Measurements from ENCODE around the gene TBCA. TPM values are rescaled to one million over a fixed set of nuclear protein-coding genes. Genes with fewer than 3 reads are reported as not detected.

Gene TBCA
- total RNA-seq, 1 experiment from 2014 or later: 330 TPM

DNA sequence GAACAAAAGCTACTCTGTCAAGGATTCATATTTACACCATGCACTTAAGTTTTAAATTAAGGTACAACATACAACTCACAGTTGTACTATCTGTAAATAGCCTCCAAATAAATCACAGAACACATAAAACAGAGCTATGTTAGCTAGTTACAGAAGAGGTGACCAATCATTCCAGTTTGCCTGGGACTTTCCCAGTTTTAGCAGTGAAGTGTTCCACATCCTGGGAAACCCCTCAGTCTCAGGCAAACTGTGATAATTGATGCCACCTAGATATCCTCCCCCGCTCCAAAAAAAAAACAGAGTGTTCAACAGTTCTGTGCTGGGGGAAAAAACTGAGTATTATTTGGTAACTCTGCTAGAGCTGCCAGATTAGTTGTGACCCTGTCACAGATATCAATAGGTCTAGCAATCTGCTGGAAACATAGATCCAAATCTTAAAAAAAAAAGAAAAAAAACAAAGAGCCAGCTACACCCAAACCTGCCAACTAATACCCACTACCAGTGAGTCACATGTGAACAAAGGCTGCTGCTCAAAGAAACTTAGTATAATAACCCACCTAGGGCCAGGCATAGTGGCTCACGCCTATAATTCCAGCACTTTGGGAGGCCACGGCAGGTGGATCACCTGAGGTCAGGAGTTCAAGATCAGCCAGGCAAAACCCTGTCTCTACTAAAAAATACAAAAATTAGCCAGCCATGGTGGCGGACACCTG lies 5.7 kb downstream of the TBCA start:
- Histone ChIP-seq H3K9me3 (ENCODE audit: control insufficient read depth, low read depth, low read length) (no peaks in the 10 kb centered on the region), H2BK12ac (ENCODE audit: insufficient read length, low read depth, low read length) (no peak overlapping the region), H3K79me2 (ENCODE audit: insufficient read depth, low read length) (peaks cover 62% of the 10 kb centered on the region; the same call in 1 of the 2 replicates), H3K4ac (ENCODE audit: low read depth, low read length) (no peak overlapping the region), H3K9ac (ENCODE audit: extremely low read depth, insufficient read length, low read length) (no peak overlapping the region), H2BK15ac (ENCODE audit: low read depth, low read length) (no peak overlapping the region), H3K27ac (ENCODE audit: insufficient read length, low read depth, low read length) (no peak overlapping the region), H4K20me1 (ENCODE audit: control insufficient read depth, insufficient read depth, insufficient read length) (no peaks in the 10 kb centered on the region), H3K18ac (ENCODE audit: insufficient read length, low read depth, low read length) (no peak overlapping the region), H3K23ac (ENCODE audit: insufficient read length, low read depth, low read length) (no peak overlapping the region), H3T11ph (ENCODE audit: low read length) (no peak overlapping the region), H3K27me3 (ENCODE audit: insufficient read depth, low read length) (peaks cover 2% of the 10 kb centered on the region; the same call in 1 of the 2 replicates), H3K79me1 (ENCODE audit: insufficient read depth, low read depth, low read length, poor library complexity, severe bottlenecking) (peaks cover 3% of the 10 kb centered on the region), H2AFZ (ENCODE audit: low read length) (no peak overlapping the region), H3K14ac (ENCODE audit: insufficient read depth, low read length) (no peak overlapping the region), H2BK120ac (ENCODE audit: low read depth, low read length, poor library complexity, severe bottlenecking) (no peak overlapping the region), H4K91ac (ENCODE audit: insufficient read length, low read depth, low read length) (no peak overlapping the region), H3K4me1 (ENCODE audit: insufficient read depth, low read length) (peaks cover 8% of the 10 kb centered on the region; the same call in 1 of the 2 replicates), H2AK5ac (ENCODE audit: insufficient read length, low read length) (no peak overlapping the region), H2BK5ac (ENCODE audit: insufficient read length, low read length) (no peak overlapping the region), H4K5ac (ENCODE audit: insufficient read length, low read depth, low read length) (no peak overlapping the region), H3K4me2 (ENCODE audit: insufficient read depth, insufficient read length, low read length) (no peak overlapping the region), H3K56ac (ENCODE audit: insufficient read length, low read depth, low read length) (no peak overlapping the region), H4K8ac (replicated peaks; ENCODE audit: insufficient read length, low read depth, low read length) (no peak overlapping the region), H3K23me2 (ENCODE audit: insufficient read length, low read depth, low read length, poor library complexity, severe bottlenecking) (peaks cover 10% of the 10 kb centered on the region), H2BK20ac (ENCODE audit: low read depth, low read length, poor library complexity, severe bottlenecking) (no peak overlapping the region)
- whole genome bisulfite sequencing (ENCODE audit: extremely low coverage, insufficient read length, low lambda C conversion rate): no CpG with 5 or more reads among the region's 4 CpGs
- DNase-seq: no peak
- Mint-ChIP-seq H3K36me3 (ENCODE audit: insufficient read depth in 1 of 3, low read depth in 3 of 3) (peaks cover 28 to 35% (median 34%) of the 10 kb centered on the region in 3 experiments), H3K4me3 (no peak overlapping the region), H3K27ac (no peak overlapping the region), H3K9me3 (peaks cover 0 to 5% of the 10 kb centered on the region in 2 experiments; a peak in 2 of 5 replicates), H3K27me3 (ENCODE audit: low read depth) (no peaks in the 10 kb centered on the region), H3K4me1 (peaks cover 37 to 52% of the 10 kb centered on the region in 2 experiments)
- TF ChIP-seq, protein P1, sequence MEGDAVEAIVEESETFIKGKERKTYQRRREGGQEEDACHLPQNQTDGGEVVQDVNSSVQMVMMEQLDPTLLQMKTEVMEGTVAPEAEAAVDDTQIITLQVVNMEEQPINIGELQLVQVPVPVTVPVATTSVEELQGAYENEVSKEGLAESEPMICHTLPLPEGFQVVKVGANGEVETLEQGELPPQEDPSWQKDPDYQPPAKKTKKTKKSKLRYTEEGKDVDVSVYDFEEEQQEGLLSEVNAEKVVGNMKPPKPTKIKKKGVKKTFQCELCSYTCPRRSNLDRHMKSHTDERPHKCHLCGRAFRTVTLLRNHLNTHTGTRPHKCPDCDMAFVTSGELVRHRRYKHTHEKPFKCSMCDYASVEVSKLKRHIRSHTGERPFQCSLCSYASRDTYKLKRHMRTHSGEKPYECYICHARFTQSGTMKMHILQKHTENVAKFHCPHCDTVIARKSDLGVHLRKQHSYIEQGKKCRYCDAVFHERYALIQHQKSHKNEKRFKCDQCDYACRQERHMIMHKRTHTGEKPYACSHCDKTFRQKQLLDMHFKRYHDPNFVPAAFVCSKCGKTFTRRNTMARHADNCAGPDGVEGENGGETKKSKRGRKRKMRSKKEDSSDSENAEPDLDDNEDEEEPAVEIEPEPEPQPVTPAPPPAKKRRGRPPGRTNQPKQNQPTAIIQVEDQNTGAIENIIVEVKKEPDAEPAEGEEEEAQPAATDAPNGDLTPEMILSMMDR (conservative IDR thresholded peaks at IDR 0.05): no peak

Measured in H9 (cell line).